ENCODE data around the gene ABO. TPM values are rescaled to one million over a fixed set of nuclear protein-coding genes. Genes with fewer than 3 reads are reported as not detected.

The ABO gene
- total RNA-seq, 1 experiment from 2014 or later, result 0.15 TPM

DNA sequence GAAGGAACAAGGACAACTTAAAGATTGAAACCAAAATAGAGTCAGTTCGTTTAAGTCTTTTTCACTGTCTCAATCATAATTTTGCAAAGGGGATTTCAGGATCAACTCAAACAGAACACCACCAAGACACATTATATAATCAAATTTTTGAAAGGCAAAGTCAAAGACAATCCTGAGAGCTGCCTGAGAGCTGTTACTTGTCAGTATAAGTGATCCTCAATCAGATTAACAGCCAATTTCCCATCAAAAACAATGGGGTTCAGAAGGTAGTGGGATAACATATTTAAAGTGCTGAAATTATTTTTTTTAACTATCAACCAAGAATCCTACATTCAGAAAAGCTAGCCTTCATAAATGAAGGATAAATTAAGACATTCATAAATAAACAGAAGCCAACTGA lies 19.3 kb upstream of the ABO start:
- H3K27ac Mint-ChIP-seq, result no peak overlapping the region
- peaks cover 29% of the 10 kb centered on the region for H3K36me3 Mint-ChIP-seq
- H3K27me3 Mint-ChIP-seq (ENCODE audit: low read depth), result peaks cover 55% of the 10 kb centered on the region
- CTCF ChIA-PET, result no interaction called here
- DNase-seq (ENCODE audit: low spot score) (no peak), ATAC-seq (no peak)
- no peaks in the 10 kb centered on the region for H3K4me1 Mint-ChIP-seq
- peaks cover 71% of the 10 kb centered on the region for H3K9me3 Mint-ChIP-seq
- H3K4me3 Mint-ChIP-seq, result no peak overlapping the region
- POLR2A ChIA-PET, result no interaction called here
- TF ChIP-seq, protein P1, sequence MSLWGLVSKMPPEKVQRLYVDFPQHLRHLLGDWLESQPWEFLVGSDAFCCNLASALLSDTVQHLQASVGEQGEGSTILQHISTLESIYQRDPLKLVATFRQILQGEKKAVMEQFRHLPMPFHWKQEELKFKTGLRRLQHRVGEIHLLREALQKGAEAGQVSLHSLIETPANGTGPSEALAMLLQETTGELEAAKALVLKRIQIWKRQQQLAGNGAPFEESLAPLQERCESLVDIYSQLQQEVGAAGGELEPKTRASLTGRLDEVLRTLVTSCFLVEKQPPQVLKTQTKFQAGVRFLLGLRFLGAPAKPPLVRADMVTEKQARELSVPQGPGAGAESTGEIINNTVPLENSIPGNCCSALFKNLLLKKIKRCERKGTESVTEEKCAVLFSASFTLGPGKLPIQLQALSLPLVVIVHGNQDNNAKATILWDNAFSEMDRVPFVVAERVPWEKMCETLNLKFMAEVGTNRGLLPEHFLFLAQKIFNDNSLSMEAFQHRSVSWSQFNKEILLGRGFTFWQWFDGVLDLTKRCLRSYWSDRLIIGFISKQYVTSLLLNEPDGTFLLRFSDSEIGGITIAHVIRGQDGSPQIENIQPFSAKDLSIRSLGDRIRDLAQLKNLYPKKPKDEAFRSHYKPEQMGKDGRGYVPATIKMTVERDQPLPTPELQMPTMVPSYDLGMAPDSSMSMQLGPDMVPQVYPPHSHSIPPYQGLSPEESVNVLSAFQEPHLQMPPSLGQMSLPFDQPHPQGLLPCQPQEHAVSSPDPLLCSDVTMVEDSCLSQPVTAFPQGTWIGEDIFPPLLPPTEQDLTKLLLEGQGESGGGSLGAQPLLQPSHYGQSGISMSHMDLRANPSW (CRISPR knock-in tag; conservative IDR thresholded peaks at IDR 0.05; ENCODE audit: low read depth), result no peak
- TF ChIP-seq SOX15 (CRISPR knock-in tag; IDR thresholded peaks at IDR 0.05) (no peak), RORB (CRISPR knock-in tag; IDR thresholded peaks at IDR 0.05) (no peak), IRF1 (CRISPR knock-in tag; IDR thresholded peaks at IDR 0.05) (no peak)
- TF ChIP-seq, protein P2, sequence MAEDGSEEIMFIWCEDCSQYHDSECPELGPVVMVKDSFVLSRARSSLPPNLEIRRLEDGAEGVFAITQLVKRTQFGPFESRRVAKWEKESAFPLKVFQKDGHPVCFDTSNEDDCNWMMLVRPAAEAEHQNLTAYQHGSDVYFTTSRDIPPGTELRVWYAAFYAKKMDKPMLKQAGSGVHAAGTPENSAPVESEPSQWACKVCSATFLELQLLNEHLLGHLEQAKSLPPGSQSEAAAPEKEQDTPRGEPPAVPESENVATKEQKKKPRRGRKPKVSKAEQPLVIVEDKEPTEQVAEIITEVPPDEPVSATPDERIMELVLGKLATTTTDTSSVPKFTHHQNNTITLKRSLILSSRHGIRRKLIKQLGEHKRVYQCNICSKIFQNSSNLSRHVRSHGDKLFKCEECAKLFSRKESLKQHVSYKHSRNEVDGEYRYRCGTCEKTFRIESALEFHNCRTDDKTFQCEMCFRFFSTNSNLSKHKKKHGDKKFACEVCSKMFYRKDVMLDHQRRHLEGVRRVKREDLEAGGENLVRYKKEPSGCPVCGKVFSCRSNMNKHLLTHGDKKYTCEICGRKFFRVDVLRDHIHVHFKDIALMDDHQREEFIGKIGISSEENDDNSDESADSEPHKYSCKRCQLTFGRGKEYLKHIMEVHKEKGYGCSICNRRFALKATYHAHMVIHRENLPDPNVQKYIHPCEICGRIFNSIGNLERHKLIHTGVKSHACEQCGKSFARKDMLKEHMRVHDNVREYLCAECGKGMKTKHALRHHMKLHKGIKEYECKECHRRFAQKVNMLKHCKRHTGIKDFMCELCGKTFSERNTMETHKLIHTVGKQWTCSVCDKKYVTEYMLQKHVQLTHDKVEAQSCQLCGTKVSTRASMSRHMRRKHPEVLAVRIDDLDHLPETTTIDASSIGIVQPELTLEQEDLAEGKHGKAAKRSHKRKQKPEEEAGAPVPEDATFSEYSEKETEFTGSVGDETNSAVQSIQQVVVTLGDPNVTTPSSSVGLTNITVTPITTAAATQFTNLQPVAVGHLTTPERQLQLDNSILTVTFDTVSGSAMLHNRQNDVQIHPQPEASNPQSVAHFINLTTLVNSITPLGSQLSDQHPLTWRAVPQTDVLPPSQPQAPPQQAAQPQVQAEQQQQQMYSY (CRISPR knock-in tag; IDR thresholded peaks at IDR 0.05), result no peak

DNA sequence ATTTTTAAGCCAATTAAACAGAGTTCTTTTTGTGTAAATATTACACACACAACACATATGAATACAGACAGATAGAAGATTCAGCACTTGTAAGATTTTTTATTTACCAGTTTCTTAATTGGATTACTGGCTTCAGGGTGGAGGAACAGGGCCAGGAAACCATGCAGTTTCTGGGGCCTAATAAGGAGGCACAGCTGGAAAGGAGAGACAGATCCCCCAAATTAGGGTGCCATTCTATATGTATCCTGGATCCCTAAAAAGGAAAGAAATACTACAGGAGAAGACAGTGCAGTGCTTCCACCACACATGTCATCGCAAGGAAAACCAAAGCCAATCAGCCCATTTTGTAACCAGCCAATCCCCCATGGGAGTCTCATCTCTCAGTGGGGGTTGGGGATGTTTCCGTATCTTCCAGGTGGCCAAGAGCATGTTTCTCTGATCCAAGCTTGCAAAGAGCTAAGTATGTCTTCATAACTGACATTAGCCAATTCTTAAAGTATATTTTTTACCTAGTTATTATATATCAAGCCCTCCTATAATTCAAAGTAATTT lies 15.8 kb upstream of the ABO start:
- Mint-ChIP-seq H3K36me3 (peaks cover 45% of the 10 kb centered on the region), H3K4me3 (no peak overlapping the region), H3K27me3 (ENCODE audit: low read depth) (peaks cover 66% of the 10 kb centered on the region), H3K4me1 (no peaks in the 10 kb centered on the region), H3K27ac (no peak overlapping the region), H3K9me3 (peaks cover 80% of the 10 kb centered on the region)
- no peak for DNase-seq (ENCODE audit: low spot score)
- ChIA-PET POLR2A (no interaction called here), CTCF (no interaction called here)
- ATAC-seq, result no peak
- no peak for TF ChIP-seq SP1 (CRISPR knock-in tag; conservative IDR thresholded peaks at IDR 0.05)
- TF ChIP-seq ATF2 (CRISPR knock-in tag; IDR thresholded peaks at IDR 0.05; ENCODE audit: borderline replicate concordance, low read depth), result no peak
- TF ChIP-seq, protein P1 (CRISPR knock-in tag; conservative IDR thresholded peaks at IDR 0.05; ENCODE audit: low read depth), result no peak
- no peak for TF ChIP-seq NFYB (CRISPR knock-in tag; conservative IDR thresholded peaks at IDR 0.05; ENCODE audit: low read depth)
- no peak for TF ChIP-seq ZNF671 (CRISPR knock-in tag; IDR thresholded peaks at IDR 0.05)
- TF ChIP-seq, protein P3, sequence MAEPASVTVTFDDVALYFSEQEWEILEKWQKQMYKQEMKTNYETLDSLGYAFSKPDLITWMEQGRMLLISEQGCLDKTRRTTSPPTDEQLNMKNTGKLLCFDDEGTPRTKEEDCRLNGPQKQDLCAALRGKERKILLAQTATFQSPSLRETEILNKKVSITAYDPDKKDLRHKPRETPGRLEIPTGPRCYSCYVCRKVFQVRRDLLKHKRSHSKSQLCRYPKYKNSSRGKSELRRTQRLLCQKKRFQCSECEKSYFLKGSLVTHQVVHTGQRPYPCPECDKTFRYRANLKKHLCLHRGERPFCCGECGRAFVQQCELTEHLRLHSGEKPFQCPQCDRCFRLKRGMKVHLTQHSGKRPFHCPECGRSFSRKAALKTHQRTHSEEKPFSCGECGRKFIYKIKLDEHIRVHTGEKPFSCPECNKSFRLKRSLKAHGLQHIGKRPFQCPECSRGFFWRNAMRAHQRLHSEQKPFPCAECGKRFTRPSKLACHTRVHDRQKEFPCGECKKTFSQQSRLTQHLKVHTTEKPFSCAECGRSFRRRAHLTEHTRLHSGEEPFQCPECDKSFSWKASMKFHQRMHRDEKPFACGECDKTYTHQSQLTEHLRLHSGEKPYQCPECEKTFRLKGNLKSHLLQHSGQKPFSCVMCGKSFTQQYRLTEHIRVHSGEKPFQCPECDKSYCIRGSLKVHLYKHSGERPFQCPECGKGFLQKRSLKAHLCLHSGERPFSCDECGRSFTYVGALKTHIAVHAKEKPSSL (CRISPR knock-in tag; conservative IDR thresholded peaks at IDR 0.05), result no peak
- no peak for TF ChIP-seq GABPB1 (CRISPR knock-in tag; IDR thresholded peaks at IDR 0.05)
- TF ChIP-seq, protein P4, sequence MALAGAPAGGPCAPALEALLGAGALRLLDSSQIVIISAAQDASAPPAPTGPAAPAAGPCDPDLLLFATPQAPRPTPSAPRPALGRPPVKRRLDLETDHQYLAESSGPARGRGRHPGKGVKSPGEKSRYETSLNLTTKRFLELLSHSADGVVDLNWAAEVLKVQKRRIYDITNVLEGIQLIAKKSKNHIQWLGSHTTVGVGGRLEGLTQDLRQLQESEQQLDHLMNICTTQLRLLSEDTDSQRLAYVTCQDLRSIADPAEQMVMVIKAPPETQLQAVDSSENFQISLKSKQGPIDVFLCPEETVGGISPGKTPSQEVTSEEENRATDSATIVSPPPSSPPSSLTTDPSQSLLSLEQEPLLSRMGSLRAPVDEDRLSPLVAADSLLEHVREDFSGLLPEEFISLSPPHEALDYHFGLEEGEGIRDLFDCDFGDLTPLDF (CRISPR knock-in tag; IDR thresholded peaks at IDR 0.05), result no peak
- TF ChIP-seq TEAD1 (CRISPR knock-in tag; IDR thresholded peaks at IDR 0.05), result no peak
- TF ChIP-seq, protein P5, sequence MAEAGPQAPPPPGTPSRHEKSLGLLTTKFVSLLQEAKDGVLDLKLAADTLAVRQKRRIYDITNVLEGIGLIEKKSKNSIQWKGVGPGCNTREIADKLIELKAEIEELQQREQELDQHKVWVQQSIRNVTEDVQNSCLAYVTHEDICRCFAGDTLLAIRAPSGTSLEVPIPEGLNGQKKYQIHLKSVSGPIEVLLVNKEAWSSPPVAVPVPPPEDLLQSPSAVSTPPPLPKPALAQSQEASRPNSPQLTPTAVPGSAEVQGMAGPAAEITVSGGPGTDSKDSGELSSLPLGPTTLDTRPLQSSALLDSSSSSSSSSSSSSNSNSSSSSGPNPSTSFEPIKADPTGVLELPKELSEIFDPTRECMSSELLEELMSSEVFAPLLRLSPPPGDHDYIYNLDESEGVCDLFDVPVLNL (CRISPR knock-in tag; IDR thresholded peaks at IDR 0.05; ENCODE audit: borderline replicate concordance, low read depth), result no peak
- TF ChIP-seq ZNF263 (CRISPR knock-in tag; IDR thresholded peaks at IDR 0.05; ENCODE audit: low read depth), result no peak
- no peak for TF ChIP-seq SOX15 (CRISPR knock-in tag; IDR thresholded peaks at IDR 0.05)

Measured in WTC11 (cell line).